ENCODE measurements around the gene SMYD5.
A peak's percentile ranks its signal among the peaks of the same experiment; 100 is the strongest.

Gene SMYD5

GRCh38 chr2:73243884-73244570, 30.0 kb downstream of the SMYD5 start:
- no peak for DNase-seq

GRCh38 chr2:73244580-73244979, 30.5 kb downstream of the SMYD5 start:
- no peak for DNase-seq

GRCh38 chr2:73246850-73247249, 32.8 kb downstream of the SMYD5 start:
- DNase-seq, result no peak

- no peak for DNase-seq
Observed at GRCh38 chr2:73249636-73250035, 35.6 kb downstream of the SMYD5 start.

GRCh38 chr2:73250872-73251846, 37.1 kb downstream of the SMYD5 start:
- DNase-seq, result no peak

GRCh38 chr2:73252238-73253027, 38.4 kb downstream of the SMYD5 start:
- no peak for DNase-seq

- DNase-seq, result no peak
Observed at GRCh38 chr2:73253400-73253799, 39.4 kb downstream of the SMYD5 start.

GRCh38 chr2:73253901-73254300, 39.9 kb downstream of the SMYD5 start:
- DNase-seq, result no peak

GRCh38 chr2:73254343-73255006, 40.4 kb downstream of the SMYD5 start:
- no peak for DNase-seq

- no peak for DNase-seq
Observed at GRCh38 chr2:73255007-73255644, 41.1 kb downstream of the SMYD5 start.

- no peak for DNase-seq
Observed at GRCh38 chr2:73255907-73256617, 42.0 kb downstream of the SMYD5 start.

GRCh38 chr2:73256618-73256922, 42.5 kb downstream of the SMYD5 start:
- no peak for DNase-seq

GRCh38 chr2:73257021-73257420, 43.0 kb downstream of the SMYD5 start:
- no peak for DNase-seq

- peak in 1 of 4 experiments; percentile 23 for DNase-seq
Observed at GRCh38 chr2:73257425-73258125, 43.5 kb downstream of the SMYD5 start.

- no peak for DNase-seq
Observed at GRCh38 chr2:73258186-73258912, 44.3 kb downstream of the SMYD5 start.

- DNase-seq, result no peak
Observed at GRCh38 chr2:73258913-73259215, 44.8 kb downstream of the SMYD5 start.

- no peak for DNase-seq
Observed at GRCh38 chr2:73259276-73259675, 45.2 kb downstream of the SMYD5 start.

GRCh38 chr2:73259704-73260337, 45.8 kb downstream of the SMYD5 start:
- DNase-seq, result no peak

- no peak for DNase-seq
Observed at GRCh38 chr2:73260338-73260984, 46.4 kb downstream of the SMYD5 start.
